ENCODE results near the gene IFRD2.

Gene IFRD2, protein sequence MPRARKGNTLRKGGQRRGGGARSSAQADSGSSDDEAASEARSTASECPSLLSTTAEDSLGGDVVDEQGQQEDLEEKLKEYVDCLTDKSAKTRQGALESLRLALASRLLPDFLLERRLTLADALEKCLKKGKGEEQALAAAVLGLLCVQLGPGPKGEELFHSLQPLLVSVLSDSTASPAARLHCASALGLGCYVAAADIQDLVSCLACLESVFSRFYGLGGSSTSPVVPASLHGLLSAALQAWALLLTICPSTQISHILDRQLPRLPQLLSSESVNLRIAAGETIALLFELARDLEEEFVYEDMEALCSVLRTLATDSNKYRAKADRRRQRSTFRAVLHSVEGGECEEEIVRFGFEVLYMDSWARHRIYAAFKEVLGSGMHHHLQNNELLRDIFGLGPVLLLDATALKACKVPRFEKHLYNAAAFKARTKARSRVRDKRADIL

DNA sequence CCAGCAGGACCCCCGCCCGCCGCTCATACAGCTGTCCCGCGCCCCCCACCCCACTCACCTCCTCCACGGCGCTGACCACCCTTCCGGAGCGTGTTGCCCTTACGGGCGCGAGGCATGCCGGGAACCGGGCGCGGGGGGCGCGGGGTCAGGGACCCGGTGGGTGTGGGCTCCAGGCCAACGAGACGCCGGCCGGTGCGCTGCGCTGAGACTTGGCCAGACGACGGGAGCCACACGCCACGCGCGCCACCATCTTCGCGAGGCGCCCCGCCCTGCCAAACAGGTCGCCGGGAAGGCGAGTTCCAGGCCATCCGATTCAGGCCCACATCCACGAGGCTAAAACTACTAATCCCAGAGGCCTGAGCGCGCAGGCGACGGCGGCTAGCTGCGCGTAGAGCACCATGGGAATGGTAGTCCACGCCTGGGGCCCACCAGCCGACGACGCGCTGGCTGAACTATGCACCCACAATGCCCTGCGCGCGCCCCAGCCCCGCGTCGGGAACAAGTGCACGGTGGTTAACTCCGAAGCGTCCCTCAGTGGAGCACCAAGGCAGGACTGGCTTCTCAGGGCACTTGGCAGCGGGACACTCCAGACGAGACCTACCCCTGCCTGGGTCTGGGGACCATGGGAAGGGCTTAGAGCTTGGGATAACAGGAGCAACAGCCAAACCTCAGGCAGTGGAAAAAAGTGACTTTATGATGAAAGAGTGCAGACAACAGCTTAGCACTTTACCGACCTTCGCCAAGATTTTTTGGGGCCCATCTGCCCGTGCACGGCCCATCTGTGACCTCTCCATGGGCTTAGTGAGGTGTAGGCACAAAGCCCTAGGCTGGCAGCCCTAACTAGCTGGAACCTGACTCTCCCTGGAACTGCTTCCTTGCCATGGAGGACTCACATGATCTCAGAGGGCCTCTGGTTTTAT, at the start of gene IFRD2:
Gene IFRD2, minus strand, starts transcription at position 271 of the 920 bp plus-strand sequence. Its CDS starts 155 bp downstream, at position 116.
- Histone ChIP-seq H3K27me3 (ENCODE audit: insufficient read depth, poor library complexity, severe bottlenecking) (no peaks in the 10 kb centered on the region), H3K4me1 (ENCODE audit: insufficient read depth, poor library complexity, severe bottlenecking) (no peaks in the 10 kb centered on the region), H3K27ac (ENCODE audit: poor library complexity, severe bottlenecking) (peak within 1 kb of the TSS; percentile 70), H3K36me3 (ENCODE audit: low read depth) (peaks cover 33% of the 10 kb centered on the region), H3K9me3 (ENCODE audit: severe bottlenecking) (no peaks in the 10 kb centered on the region), H3K4me3 (ENCODE audit: severe bottlenecking) (peak within 1 kb of the TSS; percentile 49)
- peak; percentile 96 for ATAC-seq (ENCODE audit: low read depth)
- DNase-seq (ENCODE audit: low spot score) = peak; percentile 97
- TF ChIP-seq, protein P1, sequence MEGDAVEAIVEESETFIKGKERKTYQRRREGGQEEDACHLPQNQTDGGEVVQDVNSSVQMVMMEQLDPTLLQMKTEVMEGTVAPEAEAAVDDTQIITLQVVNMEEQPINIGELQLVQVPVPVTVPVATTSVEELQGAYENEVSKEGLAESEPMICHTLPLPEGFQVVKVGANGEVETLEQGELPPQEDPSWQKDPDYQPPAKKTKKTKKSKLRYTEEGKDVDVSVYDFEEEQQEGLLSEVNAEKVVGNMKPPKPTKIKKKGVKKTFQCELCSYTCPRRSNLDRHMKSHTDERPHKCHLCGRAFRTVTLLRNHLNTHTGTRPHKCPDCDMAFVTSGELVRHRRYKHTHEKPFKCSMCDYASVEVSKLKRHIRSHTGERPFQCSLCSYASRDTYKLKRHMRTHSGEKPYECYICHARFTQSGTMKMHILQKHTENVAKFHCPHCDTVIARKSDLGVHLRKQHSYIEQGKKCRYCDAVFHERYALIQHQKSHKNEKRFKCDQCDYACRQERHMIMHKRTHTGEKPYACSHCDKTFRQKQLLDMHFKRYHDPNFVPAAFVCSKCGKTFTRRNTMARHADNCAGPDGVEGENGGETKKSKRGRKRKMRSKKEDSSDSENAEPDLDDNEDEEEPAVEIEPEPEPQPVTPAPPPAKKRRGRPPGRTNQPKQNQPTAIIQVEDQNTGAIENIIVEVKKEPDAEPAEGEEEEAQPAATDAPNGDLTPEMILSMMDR (IDR thresholded peaks at IDR 0.05; ENCODE audit: poor library complexity, severe bottlenecking) = peak; percentile 11

DNA sequence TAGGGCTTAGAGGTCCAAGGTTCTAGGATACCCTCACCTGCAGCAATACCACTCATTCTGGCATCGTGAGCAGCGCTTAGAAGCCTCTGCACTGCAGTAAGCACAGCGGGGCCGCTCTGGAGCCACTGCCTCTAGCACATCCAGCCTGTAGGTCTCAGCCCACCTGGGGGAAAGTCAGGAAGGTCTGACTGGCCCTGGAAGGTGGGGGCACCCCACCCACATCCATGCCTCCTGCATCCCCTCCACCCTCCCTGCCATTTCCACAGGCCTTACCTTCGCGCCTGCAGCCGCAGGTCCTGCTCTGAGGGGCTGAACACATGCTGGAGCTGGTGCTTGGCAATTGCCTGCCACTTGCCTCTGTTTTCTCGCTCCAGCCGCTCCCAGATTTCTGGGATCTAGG, 49.3 kb upstream of the IFRD2 start:
- TF ChIP-seq, protein P1 (IDR thresholded peaks at IDR 0.05; ENCODE audit: poor library complexity, severe bottlenecking) = no peak
- ATAC-seq (ENCODE audit: low read depth) (no peak), DNase-seq (ENCODE audit: low spot score) (no peak)
- peaks cover 8% of the 10 kb centered on the region for H3K4me1 ChIP-seq (ENCODE audit: insufficient read depth, poor library complexity, severe bottlenecking)
- H3K9me3 ChIP-seq (ENCODE audit: severe bottlenecking) = no peaks in the 10 kb centered on the region
- H3K27ac ChIP-seq (ENCODE audit: poor library complexity, severe bottlenecking) = peak overlapping the region; percentile 17
- no peak overlapping the region for H3K4me3 ChIP-seq (ENCODE audit: severe bottlenecking)
- H3K27me3 ChIP-seq (ENCODE audit: insufficient read depth, poor library complexity, severe bottlenecking) = no peaks in the 10 kb centered on the region
- no peaks in the 10 kb centered on the region for H3K36me3 ChIP-seq (ENCODE audit: low read depth)

DNA sequence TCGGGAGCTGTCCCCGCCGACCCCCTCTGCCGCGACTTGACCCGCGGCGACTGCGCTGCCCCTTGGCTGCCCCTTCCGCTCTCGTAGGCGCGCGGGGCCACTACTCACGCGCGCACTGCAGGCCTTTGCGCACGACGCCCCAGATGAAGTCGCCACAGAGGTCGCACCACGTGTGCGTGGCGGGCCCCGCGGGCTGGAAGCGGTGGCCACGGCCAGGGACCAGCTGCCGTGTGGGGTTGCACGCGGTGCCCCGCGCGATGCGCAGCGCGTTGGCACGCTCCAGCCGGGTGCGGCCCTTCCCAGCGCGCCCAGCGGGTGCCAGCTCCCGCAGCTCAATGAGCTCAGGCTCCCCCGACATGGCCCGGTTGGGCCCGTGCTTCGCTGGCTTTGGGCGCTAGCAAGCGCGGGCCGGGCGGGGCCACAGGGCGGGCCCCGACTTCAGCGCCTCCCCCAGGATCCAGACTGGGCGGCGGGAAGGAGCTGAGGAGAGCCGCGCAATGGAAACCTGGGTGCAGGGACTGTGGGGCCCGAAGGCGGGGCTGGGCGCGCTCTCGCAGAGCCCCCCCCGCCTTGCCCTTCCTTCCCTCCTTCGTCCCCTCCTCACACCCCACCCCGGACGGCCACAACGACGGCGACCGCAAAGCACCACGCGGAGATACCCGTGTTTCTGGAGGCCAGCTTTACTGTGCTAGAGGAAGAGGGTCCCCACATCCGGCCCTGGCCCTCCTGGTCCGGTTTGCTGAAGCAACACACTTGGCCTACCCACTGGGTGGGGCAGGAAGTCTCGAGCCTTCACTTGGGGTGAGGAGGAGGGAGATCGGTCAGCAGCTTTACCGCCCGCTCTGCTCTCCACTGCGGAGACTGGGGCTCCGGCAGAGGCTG, 48.5 kb upstream of the IFRD2 start, which contains the start of gene RASSF1:
Gene RASSF1, minus strand, starts transcription at position 389 of the 882 bp plus-strand sequence. Its CDS starts 31 bp downstream, at position 358.
- H3K27me3 ChIP-seq (ENCODE audit: insufficient read depth, poor library complexity, severe bottlenecking) = no peaks in the 10 kb centered on the region
- H3K27ac ChIP-seq (ENCODE audit: poor library complexity, severe bottlenecking) = peak within 1 kb of the TSS; percentile 17
- DNase-seq (ENCODE audit: low spot score) (no peak), ATAC-seq (ENCODE audit: low read depth) (peak; percentile 37)
- peaks cover 8% of the 10 kb centered on the region for H3K36me3 ChIP-seq (ENCODE audit: low read depth)
- H3K9me3 ChIP-seq (ENCODE audit: severe bottlenecking) = no peaks in the 10 kb centered on the region
- H3K4me1 ChIP-seq (ENCODE audit: insufficient read depth, poor library complexity, severe bottlenecking) = peaks cover 10% of the 10 kb centered on the region
- peak within 1 kb of the TSS; percentile 39 for H3K4me3 ChIP-seq (ENCODE audit: severe bottlenecking)
- TF ChIP-seq, protein P1 (IDR thresholded peaks at IDR 0.05; ENCODE audit: poor library complexity, severe bottlenecking) = no peak

DNA sequence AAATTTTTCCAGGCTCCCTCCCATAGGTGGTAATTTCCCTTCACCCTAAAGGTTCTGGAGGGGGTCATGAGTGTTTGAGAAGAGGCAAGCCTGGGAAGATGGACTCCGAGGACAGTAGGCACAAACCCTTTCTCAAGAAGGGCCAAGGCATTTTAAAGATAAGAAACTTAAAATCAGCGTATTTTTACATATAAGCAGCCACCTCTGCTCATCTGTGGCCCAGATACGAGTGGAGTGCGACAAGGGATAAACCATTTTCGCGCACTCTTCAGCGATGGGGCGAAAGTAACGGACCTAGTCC, 47.9 kb upstream of the IFRD2 start:
- Histone ChIP-seq H3K27ac (ENCODE audit: poor library complexity, severe bottlenecking) (peak overlapping the region; percentile 17), H3K4me3 (ENCODE audit: severe bottlenecking) (peak overlapping the region; percentile 39), H3K36me3 (ENCODE audit: low read depth) (peaks cover 14% of the 10 kb centered on the region), H3K9me3 (ENCODE audit: severe bottlenecking) (no peaks in the 10 kb centered on the region), H3K27me3 (ENCODE audit: insufficient read depth, poor library complexity, severe bottlenecking) (no peaks in the 10 kb centered on the region), H3K4me1 (ENCODE audit: insufficient read depth, poor library complexity, severe bottlenecking) (peaks cover 15% of the 10 kb centered on the region)
- TF ChIP-seq, protein P1 (IDR thresholded peaks at IDR 0.05; ENCODE audit: poor library complexity, severe bottlenecking) = no peak
- ATAC-seq (ENCODE audit: low read depth) (no peak), DNase-seq (ENCODE audit: low spot score) (no peak)

All from RWPE2 (cell line).